ENCODE data around the gene ARMC7. TPM values are rescaled to one million over a fixed set of nuclear protein-coding genes. Genes with fewer than 3 reads are reported as not detected.

ARMC7 gene
- total RNA-seq, 3 donors from 2014 or later = 13.2 to 14.4 (median 13.7) TPM

DNA sequence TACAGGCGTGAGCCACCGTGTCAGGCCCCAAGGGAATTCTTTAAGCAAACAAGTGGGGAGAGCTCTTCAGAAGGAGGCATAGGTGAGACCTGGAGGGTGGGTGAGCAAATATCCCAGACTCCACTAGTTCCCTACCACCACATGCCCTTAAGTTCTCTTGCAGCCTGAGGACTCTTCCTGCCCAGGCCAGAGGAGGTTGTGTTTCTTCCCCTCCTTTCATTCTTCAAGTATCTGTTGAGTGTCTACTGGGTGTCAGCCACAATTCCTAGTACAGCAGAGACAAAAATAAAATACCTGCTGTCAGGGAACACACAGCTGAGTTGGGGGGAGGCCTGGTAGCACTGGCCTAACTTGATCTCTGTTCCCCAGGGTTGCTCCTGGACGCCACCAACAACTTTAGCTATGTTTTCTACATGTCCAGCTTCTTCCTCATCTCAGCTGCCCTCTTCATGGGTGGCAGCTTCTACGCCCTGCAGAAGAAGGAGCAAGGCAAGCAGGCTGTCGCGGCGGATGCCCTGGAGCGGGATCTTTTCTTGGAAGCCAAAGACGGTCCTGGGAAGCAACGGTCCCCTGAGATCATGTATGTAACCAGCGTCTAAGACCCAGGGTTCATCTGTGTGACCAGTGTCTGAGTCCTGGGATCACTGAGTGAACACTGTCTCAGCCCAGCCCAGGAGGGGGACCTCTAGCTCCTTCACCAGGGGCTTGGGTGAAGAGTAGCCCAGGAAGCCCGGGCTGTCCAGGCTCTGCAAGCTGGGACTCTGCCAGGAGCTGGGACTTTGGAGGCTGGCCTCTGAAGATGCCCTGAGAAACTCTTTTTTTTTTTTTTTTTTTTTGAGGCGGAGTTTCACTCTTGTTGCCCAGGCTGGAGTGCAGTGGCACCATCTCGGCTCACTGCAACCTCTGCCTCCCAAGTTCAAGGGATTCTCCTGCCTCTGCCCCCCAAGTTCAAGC, 5.9 kb upstream of the ARMC7 start:
- H3K27me3 Mint-ChIP-seq (ENCODE audit: low read depth) = no peaks in the 10 kb centered on the region
- no peaks in the 10 kb centered on the region for H3K9me3 Mint-ChIP-seq
- H3K36me3 Mint-ChIP-seq (ENCODE audit: insufficient read depth) = no peaks in the 10 kb centered on the region
- ATAC-seq (no peak), DNase-seq (no peak)
- H3K4me1 Mint-ChIP-seq (ENCODE audit: low read depth) = peaks cover 3% of the 10 kb centered on the region
- H3K4me3 Mint-ChIP-seq = no peak overlapping the region

DNA sequence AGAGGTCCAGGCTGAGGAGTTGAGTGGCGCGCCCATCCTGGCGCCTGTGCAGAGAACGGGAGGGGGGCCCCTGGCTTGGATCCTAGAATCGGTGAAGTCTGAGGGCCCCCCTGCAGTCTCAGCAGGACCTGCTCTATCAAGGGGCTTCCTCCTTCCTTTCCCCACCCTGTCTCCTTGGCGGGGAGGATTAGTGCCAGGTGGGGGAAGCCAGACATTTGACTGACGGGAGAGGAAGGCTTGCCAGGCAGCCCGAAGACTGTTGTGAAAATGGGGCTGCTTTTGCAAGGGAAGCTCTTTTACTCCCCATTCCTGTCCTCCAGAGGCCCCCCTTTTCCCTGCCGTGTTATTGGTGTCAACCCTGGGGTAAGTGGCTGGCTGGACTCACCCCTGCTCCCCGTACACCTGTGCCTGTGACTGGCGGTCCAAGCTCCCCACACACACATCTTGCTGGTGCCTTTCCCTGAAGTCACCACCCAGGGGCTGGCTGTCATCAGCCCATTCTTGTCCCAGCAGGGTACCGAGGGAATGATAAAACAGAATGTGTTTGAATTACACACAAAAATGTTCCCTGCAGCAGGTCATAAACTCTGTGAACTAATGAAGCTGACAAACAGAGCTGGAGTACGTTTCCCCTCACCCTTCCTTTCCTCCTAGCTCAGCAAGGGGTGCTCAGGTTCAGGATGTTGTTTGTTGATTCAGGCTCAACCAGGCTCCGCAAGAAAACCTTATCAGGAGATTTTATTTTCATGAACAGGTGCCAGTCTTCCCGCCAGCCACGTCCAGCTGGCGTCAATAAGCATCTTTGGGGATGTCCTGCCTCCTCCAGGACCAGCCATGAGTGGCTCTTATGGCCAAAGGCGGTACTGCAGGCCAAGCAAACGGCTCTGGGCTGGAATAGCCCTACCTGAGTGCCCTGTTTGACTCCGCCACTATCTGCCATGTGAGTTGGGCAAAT, 4.4 kb upstream of the ARMC7 start:
- ATAC-seq (peak in 1 of 2 donors; percentile 34), DNase-seq (no peak)

DNA sequence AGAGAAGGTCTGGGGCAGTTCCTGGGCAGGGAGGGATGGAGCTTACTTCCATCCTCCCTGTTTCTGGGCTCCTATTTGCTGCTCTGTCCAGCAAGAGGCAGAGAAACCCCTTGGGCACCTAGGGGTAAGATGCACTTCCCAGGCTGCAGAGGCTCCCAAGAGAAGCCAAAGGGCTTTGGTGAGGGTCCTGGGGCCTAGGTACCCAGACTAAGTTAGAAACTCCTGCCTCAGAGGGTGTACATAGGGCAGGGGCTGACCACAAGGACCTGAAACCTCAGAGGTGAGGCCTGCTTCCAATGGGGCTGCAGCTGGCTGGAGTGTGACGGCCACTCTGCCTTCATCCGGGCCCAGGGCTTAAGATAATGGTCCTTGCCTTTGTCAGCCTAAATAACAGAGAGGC, 1.6 kb upstream of the ARMC7 start:
- peaks cover 21% of the 10 kb centered on the region for H3K4me1 Mint-ChIP-seq (ENCODE audit: low read depth)
- no peaks in the 10 kb centered on the region for H3K9me3 Mint-ChIP-seq
- H3K4me3 Mint-ChIP-seq = peak overlapping the region; percentile 89
- DNase-seq (no peak), ATAC-seq (no peak)
- H3K36me3 Mint-ChIP-seq (ENCODE audit: insufficient read depth) = peaks cover 7% of the 10 kb centered on the region
- H3K27me3 Mint-ChIP-seq (ENCODE audit: low read depth) = no peaks in the 10 kb centered on the region

More for the DNA sequence above, 4.4 kb upstream of the ARMC7 start:
- H3K27me3 Mint-ChIP-seq (ENCODE audit: low read depth) = no peaks in the 10 kb centered on the region
- H3K4me1 Mint-ChIP-seq (ENCODE audit: low read depth) = peaks cover 6% of the 10 kb centered on the region
- H3K36me3 Mint-ChIP-seq (ENCODE audit: insufficient read depth) = no peaks in the 10 kb centered on the region
- H3K9me3 Mint-ChIP-seq = no peaks in the 10 kb centered on the region
- H3K4me3 Mint-ChIP-seq = no peak overlapping the region

DNA sequence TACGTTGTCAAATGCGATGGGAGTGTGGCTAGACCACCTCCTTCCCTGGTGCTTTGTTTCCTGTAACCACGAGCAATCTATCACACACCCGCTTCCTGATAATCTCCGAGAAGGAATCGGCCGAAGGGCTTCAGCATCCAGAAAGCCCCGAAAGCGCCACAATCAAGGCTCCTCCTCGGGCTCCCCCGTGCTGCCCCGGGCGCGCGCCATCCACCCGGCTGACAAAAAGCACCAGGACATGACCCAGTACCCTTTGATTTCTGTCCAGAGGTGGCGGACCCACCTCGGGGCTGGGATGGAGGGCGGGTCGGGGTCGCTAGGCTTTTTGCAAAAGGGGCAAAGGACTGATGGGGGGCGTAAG, 743 bp upstream of the ARMC7 start:
- Mint-ChIP-seq H3K9me3 (no peaks in the 10 kb centered on the region), H3K4me1 (ENCODE audit: low read depth) (peaks cover 23% of the 10 kb centered on the region), H3K4me3 (peak overlapping the region; percentile 89), H3K27me3 (ENCODE audit: low read depth) (no peaks in the 10 kb centered on the region), H3K36me3 (ENCODE audit: insufficient read depth) (peaks cover 7% of the 10 kb centered on the region)
- ATAC-seq (peak in 1 of 2 donors; percentile 6), DNase-seq (no peak)

DNA sequence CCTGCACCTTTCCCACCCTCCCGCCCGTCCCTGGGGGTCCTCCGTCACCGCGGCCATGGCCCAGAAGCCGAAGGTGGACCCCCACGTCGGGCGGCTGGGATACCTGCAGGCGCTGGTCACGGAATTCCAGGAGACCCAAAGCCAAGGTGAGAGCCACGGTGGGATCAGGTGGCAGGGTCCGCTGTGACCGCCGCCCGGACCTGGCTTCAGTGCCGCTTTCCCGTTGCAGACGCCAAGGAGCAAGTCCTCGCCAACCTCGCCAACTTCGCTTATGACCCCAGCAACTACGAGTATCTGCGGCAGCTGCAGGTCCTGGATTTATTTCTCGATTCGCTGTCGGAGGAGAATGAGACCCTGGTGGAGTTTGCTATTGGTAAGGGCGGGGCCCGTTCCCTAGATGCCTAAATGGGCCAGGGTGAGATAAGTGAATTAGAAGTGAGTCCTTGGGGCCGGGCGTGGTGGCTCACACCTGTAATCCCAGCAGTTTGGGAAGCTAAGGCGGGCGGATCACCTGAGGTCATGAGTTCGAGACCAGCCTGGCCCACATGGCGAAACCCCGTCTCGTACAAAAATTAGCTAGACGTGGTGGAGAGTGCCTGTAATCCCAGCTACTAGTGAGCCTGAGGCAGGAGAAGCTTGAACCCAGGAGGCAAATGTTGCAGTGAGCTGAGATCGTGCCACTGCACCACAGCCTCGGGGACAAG, 617 bp downstream of the ARMC7 start:
- no peak for DNase-seq
- no peaks in the 10 kb centered on the region for H3K27me3 Mint-ChIP-seq (ENCODE audit: low read depth)
- peak in 1 of 2 donors; percentile 6 for ATAC-seq
- H3K4me3 Mint-ChIP-seq = peak overlapping the region; percentile 89
- H3K9me3 Mint-ChIP-seq = no peaks in the 10 kb centered on the region
- H3K36me3 Mint-ChIP-seq (ENCODE audit: insufficient read depth) = peaks cover 7% of the 10 kb centered on the region
- peaks cover 36% of the 10 kb centered on the region for H3K4me1 Mint-ChIP-seq (ENCODE audit: low read depth)

DNA sequence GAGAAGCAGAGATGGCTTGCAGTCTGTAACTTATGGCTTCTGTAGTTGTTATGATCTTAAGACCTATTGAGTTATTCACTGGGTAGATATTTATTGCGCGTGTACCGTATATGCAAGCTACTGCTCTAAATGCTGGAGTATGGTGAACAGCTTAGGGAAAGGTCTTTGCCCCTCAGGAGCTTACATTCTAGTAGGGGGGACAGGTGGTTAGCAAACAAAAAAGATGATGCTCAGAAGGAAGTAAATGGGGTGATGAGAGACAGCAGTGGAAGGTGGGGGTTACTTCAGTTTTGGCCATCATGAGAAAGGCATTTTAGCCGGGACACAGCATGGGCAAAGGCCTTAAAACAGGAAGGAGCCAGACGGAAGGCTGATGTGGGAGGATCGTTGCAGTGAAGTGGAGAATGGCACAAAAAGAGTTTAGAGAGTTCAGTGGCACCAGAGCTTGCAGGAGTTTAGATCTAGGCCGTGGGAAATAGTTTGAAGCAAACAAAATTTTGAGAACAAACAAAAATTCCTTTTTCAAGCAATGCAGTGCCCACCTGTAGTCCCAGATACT, 2.1 kb downstream of the ARMC7 start:
- peak overlapping the region; percentile 69 for H3K4me3 Mint-ChIP-seq
- no peak for ATAC-seq

DNA sequence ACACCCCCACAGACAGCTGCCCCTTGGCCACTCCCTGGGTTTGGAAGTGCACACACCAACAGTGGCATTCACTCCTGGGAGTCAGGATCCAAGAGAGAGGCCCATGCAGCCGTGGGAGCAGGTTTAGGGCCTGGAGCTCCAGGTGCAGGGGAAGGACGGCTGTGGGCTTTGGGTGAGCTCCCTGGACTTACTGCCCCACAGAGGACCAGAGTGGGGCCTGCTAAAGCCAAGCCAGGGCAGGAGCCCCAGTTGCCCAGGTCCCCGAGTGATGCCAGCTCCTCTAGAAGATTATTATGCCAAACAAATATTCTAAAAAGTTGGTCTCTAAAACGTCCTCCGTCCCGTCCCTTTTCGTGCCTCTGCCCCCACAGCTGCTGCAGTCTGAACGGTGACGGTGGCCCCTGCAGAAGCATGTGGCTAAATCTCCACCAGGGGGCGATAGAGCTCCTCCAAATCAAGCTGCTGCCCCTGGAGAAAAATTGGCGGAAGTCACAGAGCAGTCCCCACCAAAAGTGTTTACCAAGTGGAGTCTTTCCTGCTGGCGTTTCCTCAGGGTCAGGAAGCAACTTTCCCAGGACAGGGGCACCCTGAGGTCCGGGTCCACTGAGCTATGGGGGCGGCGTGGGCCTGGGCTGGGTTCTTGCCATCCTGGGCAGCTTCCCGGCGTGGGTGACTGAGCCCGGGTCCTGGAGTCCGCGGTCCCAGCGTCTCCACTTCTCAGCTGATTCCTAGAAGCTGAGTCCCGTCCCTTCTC, 4.2 kb downstream of the ARMC7 start:
- peak; percentile 58 to 74 for ATAC-seq
- Mint-ChIP-seq H3K4me3 (peak overlapping the region; percentile 82), H3K4me1 (ENCODE audit: low read depth) (peaks cover 35% of the 10 kb centered on the region), H3K36me3 (ENCODE audit: insufficient read depth) (peaks cover 7% of the 10 kb centered on the region), H3K9me3 (no peaks in the 10 kb centered on the region), H3K27me3 (ENCODE audit: low read depth) (no peaks in the 10 kb centered on the region)
- DNase-seq = peak; percentile 92

More for the DNA sequence above, 2.1 kb downstream of the ARMC7 start:
- H3K36me3 Mint-ChIP-seq (ENCODE audit: insufficient read depth) = peaks cover 7% of the 10 kb centered on the region
- no peaks in the 10 kb centered on the region for H3K27me3 Mint-ChIP-seq (ENCODE audit: low read depth)
- no peaks in the 10 kb centered on the region for H3K9me3 Mint-ChIP-seq
- DNase-seq = no peak
- peaks cover 36% of the 10 kb centered on the region for H3K4me1 Mint-ChIP-seq (ENCODE audit: low read depth)

DNA sequence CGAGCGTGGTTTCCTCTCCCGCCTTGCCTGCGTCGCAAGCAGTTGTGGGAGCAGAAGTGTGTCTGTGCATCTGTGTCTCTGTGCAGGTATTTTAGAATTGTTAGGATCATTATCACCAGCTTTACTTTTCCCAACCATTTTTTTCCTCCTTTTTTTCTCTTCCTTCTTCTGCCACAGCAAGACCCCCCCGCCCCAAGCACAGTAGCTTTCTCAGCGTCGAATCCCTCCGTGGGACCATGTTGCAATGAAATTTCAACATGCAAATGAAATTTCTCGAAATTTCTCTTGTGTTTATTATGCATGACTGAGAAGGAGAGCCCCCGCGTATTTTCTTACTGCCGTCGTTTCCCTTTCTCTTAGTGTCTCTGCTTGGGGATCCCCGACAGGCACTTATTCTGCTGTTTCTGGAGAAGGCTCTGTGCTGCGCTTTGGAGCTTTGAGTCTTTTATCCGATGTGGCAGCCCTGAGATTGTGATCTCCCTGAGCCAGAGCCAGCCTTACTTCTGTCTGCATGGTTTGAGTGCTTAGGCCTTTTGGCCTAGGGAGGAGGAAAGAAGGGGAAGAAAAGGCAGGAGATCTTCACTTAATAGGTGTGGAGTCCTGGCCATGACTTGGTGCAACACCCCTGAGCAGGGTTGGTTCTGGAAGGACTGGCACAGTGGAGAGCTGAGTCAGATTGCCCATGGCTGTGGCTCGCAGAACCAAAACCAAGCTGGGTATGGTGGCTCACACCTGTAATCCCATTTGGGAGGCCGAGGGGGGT, 5.0 kb downstream of the ARMC7 start:
- Mint-ChIP-seq H3K36me3 (ENCODE audit: insufficient read depth) (peaks cover 7% of the 10 kb centered on the region), H3K4me3 (peak overlapping the region; percentile 82), H3K9me3 (no peaks in the 10 kb centered on the region), H3K27me3 (ENCODE audit: low read depth) (no peaks in the 10 kb centered on the region), H3K4me1 (ENCODE audit: low read depth) (peaks cover 35% of the 10 kb centered on the region)
- ATAC-seq (no peak), DNase-seq (no peak)

DNA sequence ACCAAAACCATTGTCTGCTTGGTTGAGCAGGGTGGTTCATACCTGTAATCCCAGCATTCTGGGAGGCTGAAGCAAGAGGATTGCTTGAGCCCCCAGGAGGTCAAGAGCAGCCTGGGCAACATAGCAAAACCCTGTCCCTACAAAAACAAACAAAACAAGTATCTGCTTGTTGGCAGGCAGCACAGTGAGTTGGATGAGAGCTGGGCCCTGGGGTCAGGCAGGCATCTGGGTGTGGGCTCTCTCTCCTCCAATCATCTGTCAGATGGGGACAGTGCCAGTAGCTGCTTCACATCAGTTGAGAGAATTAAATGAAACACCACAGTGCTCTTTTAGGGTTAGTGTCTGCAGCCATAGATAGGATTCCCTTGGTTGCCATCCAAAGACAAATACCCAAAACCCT, 5.8 kb downstream of the ARMC7 start:
- H3K4me1 Mint-ChIP-seq (ENCODE audit: low read depth) = peaks cover 32% of the 10 kb centered on the region
- no peak for ATAC-seq
- DNase-seq = no peak
- H3K9me3 Mint-ChIP-seq = no peaks in the 10 kb centered on the region
- H3K4me3 Mint-ChIP-seq = no peak overlapping the region
- H3K36me3 Mint-ChIP-seq (ENCODE audit: insufficient read depth) = peaks cover 7% of the 10 kb centered on the region
- H3K27me3 Mint-ChIP-seq (ENCODE audit: low read depth) = no peaks in the 10 kb centered on the region

DNA sequence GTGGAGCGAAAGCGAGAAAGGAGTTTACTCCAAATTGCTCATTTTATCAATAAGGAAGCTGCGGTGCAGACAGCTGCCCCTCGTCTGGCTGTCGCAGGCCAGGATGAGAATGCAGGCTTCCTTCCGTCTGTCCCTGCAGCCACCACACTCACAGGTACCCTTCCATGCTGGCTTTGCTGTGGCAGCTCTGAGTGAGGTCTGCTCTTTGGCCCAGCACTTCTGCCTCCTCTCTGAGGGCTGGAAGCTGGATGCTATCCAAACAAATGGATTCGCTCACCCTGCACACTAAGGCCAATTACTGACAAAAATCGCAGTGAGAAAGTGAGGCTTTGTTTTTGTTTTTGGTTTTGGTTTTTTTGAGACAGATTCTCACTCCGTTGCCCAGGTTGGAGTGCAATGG, 7.0 kb downstream of the ARMC7 start:
- Mint-ChIP-seq H3K9me3 (no peaks in the 10 kb centered on the region), H3K4me3 (no peak overlapping the region), H3K4me1 (ENCODE audit: low read depth) (peaks cover 24% of the 10 kb centered on the region), H3K27me3 (ENCODE audit: low read depth) (no peaks in the 10 kb centered on the region), H3K36me3 (ENCODE audit: insufficient read depth) (peaks cover 9% of the 10 kb centered on the region)
- ATAC-seq (no peak), DNase-seq (no peak)

DNA sequence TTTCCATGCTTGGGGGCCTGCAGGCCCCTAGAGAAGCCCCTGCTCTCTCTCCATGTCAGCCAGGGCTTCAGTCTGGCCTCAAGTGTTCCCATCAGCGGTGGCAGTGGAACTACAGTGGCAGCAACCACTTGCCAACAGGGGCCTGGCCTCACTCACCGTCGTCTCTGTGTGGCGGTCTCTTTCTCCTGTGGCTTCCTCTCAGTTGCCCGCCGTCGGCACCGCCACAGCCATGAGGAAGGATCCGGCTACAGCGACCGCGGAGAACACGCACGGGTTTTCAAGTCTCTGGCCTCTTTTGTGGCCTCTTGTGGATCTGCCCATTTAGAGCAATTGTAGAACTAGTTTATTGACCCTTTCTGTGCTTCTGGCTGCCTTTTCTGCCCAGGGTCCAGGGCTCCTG, 8.5 kb downstream of the ARMC7 start:
- Mint-ChIP-seq H3K36me3 (ENCODE audit: insufficient read depth) (peaks cover 4% of the 10 kb centered on the region), H3K9me3 (no peaks in the 10 kb centered on the region), H3K4me1 (ENCODE audit: low read depth) (peaks cover 18% of the 10 kb centered on the region), H3K4me3 (no peak overlapping the region), H3K27me3 (ENCODE audit: low read depth) (no peaks in the 10 kb centered on the region)
- ATAC-seq (no peak), DNase-seq (no peak)

DNA sequence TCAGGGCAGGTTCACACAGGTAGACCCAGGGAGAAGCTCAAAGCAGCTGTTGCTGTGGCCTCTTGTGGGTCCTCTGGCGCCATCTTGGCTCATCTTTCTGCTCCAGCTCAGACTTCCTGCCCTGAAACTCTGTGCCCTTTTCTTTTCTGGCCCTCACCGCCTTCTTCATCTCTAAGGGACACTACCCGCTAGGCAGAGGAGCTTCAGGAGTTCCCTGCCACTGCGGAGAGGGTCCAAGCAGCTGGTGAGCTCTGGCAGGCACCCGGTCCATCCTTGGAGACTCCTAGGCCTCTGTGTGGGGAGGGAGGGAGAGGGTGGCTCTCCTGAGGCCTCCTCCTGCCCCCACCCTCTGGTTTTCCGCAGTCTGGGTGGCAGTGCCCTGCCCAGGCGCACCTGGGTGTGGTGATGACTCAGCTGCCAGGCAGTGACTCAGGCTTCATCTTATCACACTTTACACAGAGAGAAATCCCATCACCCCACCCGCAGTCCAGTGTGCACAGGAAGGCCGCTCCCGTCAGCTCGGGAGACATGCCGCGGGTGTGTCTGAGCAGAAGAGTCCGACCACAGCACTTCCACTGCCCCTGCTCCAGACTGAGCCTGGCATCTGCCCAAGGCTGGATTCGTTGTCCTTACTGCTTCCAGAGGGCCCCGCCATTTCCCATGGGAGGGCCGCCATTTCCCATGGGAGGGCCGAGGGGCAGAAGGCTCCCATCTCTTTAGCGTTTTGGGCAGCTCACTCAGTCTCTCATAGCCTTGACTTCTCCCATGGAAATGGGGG, 14.5 kb downstream of the ARMC7 start:
- DNase-seq = peak; percentile 66
- no peaks in the 10 kb centered on the region for H3K9me3 Mint-ChIP-seq
- H3K4me3 Mint-ChIP-seq = no peak overlapping the region
- H3K36me3 Mint-ChIP-seq (ENCODE audit: insufficient read depth) = peaks cover 6% of the 10 kb centered on the region
- peak; percentile 93 to 96 for ATAC-seq
- peaks cover 28% of the 10 kb centered on the region for H3K4me1 Mint-ChIP-seq (ENCODE audit: low read depth)
- H3K27me3 Mint-ChIP-seq (ENCODE audit: low read depth) = no peaks in the 10 kb centered on the region
